GM12892 (cell line): ENCODE results near the gene CCR8.

ENCODE experiments used
- POLR2A ChIP-seq: IDR thresholded peaks from 2 replicates; pipeline ENCODE4 v1.6.1; 2011; ENCODE audit warnings: low read depth, low read length, control low read depth
- POLR2AphosphoS5 ChIP-seq: IDR thresholded peaks from 2 replicates; pipeline ENCODE4 v1.6.1; 2011; ENCODE audit warnings: low read depth, low read length, control low read depth

- TF ChIP-seq POLR2AphosphoS5 = no peak
- no peak for TF ChIP-seq POLR2A
These were observed 36.5 kb upstream of the CCR8 start for GRCh38 chr3:39292961-39293360.
